ENCODE results near the gene TWIST2.

The TWIST2 gene

GRCh38 chr2:238866656-238867277 is 18.9 kb downstream of the TWIST2 start:
- H3K4me3 ChIP-seq (ENCODE audit: low read depth in 1 of 2, low read length in 2 of 2): no peak overlapping the region
- H3K4me1 ChIP-seq (ENCODE audit: control insufficient read depth in 1 of 2, insufficient read depth in 2 of 2, low read length in 2 of 2): peaks cover 17 to 44% of the 10 kb centered on the region in 2 donors
- no peaks in the 10 kb centered on the region for H3K36me3 ChIP-seq (ENCODE audit: control insufficient read depth in 1 of 2, insufficient read depth in 2 of 2, low read length in 2 of 2)
- no peaks in the 10 kb centered on the region for H3K9me3 ChIP-seq (ENCODE audit: control insufficient read depth in 1 of 2, low read length in 2 of 2)
- no peaks in the 10 kb centered on the region for H3K27me3 ChIP-seq (ENCODE audit: low read depth, low read length)
- H3K27ac ChIP-seq (ENCODE audit: low read length): no peak overlapping the region

- Histone ChIP-seq H3K27ac (ENCODE audit: low read length) (no peak overlapping the region), H3K27me3 (ENCODE audit: low read depth, low read length) (no peaks in the 10 kb centered on the region), H3K36me3 (ENCODE audit: control insufficient read depth in 1 of 2, insufficient read depth in 2 of 2, low read length in 2 of 2) (no peaks in the 10 kb centered on the region), H3K9me3 (ENCODE audit: control insufficient read depth in 1 of 2, low read length in 2 of 2) (no peaks in the 10 kb centered on the region), H3K4me3 (ENCODE audit: low read depth in 1 of 2, low read length in 2 of 2) (no peak overlapping the region), H3K4me1 (ENCODE audit: control insufficient read depth in 1 of 2, insufficient read depth in 2 of 2, low read length in 2 of 2) (peaks cover 17 to 44% of the 10 kb centered on the region in 2 donors)
These were observed 20.2 kb downstream of the TWIST2 start for GRCh38 chr2:238868067-238868524.

DNA sequence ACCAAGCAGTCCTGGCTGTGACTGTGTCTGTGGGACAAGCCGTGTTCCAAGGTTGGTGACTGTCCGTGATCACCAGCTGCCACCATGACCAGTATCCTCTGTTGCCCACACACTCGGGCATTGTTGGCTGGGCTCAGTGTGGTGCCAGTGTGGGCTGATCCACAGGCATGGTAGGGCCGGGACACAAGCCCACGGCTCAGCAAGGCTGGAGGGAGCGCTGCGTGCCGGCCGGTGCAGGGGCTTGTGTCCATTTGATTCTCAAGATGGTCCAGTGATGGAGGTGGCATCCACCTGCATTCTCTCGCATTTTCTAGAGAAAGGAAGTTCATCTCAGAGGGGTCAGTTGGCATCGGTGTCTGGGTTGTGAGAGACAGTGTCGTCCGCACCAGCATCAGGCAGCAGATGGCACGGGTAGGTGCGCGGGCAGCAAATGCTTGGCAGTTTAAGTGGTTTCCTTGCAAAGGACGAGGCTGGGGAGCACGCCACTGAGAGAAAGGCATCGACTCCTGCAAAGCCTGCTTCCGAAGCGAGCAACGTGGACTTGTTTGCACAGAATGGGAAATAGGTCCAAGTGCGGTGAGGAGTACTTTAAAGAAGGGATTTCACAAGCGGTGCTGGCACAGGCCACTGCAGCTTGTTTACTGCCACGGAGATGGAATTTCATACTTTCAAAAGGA is 20.9 kb downstream of the TWIST2 start:
- Histone ChIP-seq H3K36me3 (ENCODE audit: control insufficient read depth in 1 of 2, insufficient read depth in 2 of 2, low read length in 2 of 2) (no peaks in the 10 kb centered on the region), H3K9me3 (ENCODE audit: control insufficient read depth in 1 of 2, low read length in 2 of 2) (no peaks in the 10 kb centered on the region), H3K27me3 (ENCODE audit: low read depth, low read length) (no peaks in the 10 kb centered on the region), H3K4me1 (ENCODE audit: control insufficient read depth in 1 of 2, insufficient read depth in 2 of 2, low read length in 2 of 2) (peaks cover 15 to 42% of the 10 kb centered on the region in 2 donors), H3K27ac (ENCODE audit: low read length) (no peak overlapping the region), H3K4me3 (ENCODE audit: low read depth in 1 of 2, low read length in 2 of 2) (no peak overlapping the region)

- Histone ChIP-seq H3K36me3 (ENCODE audit: control insufficient read depth in 1 of 2, insufficient read depth in 2 of 2, low read length in 2 of 2) (no peaks in the 10 kb centered on the region), H3K4me3 (ENCODE audit: low read depth in 1 of 2, low read length in 2 of 2) (no peak overlapping the region), H3K9me3 (ENCODE audit: control insufficient read depth in 1 of 2, low read length in 2 of 2) (no peaks in the 10 kb centered on the region), H3K4me1 (ENCODE audit: control insufficient read depth in 1 of 2, insufficient read depth in 2 of 2, low read length in 2 of 2) (peaks cover 12 to 34% of the 10 kb centered on the region in 2 donors), H3K27me3 (ENCODE audit: low read depth, low read length) (no peaks in the 10 kb centered on the region), H3K27ac (ENCODE audit: low read length) (no peak overlapping the region)
These were observed 21.6 kb downstream of the TWIST2 start for GRCh38 chr2:238869293-238870124.

DNA sequence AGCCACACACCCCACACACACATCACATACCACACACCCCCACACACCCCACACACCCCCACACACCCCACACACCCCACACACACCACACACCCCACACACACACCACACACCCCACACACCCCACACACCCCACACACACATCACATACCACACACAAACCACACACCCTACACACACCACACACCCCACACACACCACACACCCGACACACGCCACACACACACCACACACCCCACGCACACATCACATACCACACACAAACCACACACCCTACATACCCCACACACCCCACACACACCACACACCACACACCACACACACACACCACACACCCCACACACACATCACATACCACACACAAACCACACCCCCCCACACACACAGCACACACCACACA is 22.4 kb downstream of the TWIST2 start:
- Histone ChIP-seq H3K9me3 (ENCODE audit: control insufficient read depth in 1 of 2, low read length in 2 of 2) (no peaks in the 10 kb centered on the region), H3K27ac (ENCODE audit: low read length) (no peak overlapping the region), H3K4me3 (ENCODE audit: low read depth in 1 of 2, low read length in 2 of 2) (no peak overlapping the region), H3K36me3 (ENCODE audit: control insufficient read depth in 1 of 2, insufficient read depth in 2 of 2, low read length in 2 of 2) (no peaks in the 10 kb centered on the region), H3K4me1 (ENCODE audit: control insufficient read depth in 1 of 2, insufficient read depth in 2 of 2, low read length in 2 of 2) (peaks cover 5 to 26% of the 10 kb centered on the region in 2 donors), H3K27me3 (ENCODE audit: low read depth, low read length) (no peaks in the 10 kb centered on the region)

DNA sequence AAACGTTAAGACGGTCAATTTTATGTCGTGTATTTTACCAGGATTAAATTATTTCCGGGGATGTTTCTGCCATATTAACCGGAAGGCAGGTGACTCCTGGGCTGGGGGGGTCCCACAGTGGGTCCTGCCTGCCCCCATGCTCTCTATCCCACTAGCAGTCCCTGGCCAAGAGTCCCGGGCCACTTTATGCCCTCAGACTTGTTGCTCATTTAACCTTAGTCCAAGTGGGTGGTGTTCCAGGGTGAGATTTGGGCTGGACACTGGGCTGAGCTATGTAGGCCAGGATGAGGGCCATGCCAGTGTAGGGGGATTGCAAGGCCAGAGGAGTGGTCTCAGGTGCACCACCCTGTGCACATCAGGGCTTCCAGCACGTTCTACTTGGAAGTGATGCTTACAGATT is 24.1 kb downstream of the TWIST2 start:
- peaks cover 3 to 29% of the 10 kb centered on the region in 2 donors for H3K4me1 ChIP-seq (ENCODE audit: control insufficient read depth in 1 of 2, insufficient read depth in 2 of 2, low read length in 2 of 2)

DNA sequence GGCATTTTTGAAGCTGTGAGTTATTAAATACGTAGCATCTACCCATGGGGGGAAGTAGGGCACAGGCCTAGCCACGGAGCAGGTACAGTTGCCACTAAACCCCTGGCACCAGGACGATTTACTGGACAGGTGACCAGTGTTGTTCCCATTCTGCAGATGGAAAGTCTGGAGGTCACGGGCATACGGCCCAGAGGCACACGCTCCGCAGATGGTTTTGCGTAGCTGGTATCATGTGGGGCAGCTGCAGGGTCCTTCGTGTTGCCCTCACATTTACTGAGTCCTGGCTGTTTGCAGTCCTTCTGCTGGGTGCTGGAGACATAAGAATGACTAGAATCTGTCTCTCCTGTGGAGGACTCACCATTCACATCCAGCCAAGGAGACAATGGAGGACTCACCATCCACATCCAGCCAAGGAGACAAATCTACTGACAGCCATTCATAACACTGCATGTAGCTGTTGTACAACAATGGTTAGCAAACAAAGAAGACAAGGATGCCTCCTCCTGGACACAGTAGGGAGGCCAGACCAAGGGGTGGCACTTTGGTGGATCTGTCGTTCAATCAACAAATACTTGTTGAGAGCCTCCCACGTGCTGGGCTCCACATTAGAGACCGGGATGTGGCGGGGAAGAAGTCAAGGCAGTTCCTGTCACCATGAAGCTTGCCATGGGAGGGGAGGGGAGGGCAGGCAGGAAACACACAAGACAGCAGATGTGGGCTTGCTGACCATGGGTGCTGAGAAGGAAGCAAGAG is 24.9 kb downstream of the TWIST2 start:
- no peak overlapping the region for H3K27ac ChIP-seq (ENCODE audit: low read length)
- no peaks in the 10 kb centered on the region for H3K9me3 ChIP-seq (ENCODE audit: control insufficient read depth in 1 of 2, low read length in 2 of 2)
- no peak overlapping the region for H3K4me3 ChIP-seq (ENCODE audit: low read depth in 1 of 2, low read length in 2 of 2)
- H3K36me3 ChIP-seq (ENCODE audit: control insufficient read depth in 1 of 2, insufficient read depth in 2 of 2, low read length in 2 of 2): no peaks in the 10 kb centered on the region
- no peaks in the 10 kb centered on the region for H3K27me3 ChIP-seq (ENCODE audit: low read depth, low read length)
- peaks cover under 1 to 21% of the 10 kb centered on the region in 2 donors for H3K4me1 ChIP-seq (ENCODE audit: control insufficient read depth in 1 of 2, insufficient read depth in 2 of 2, low read length in 2 of 2)

More for the DNA sequence above, 24.1 kb downstream of the TWIST2 start:
- H3K36me3 ChIP-seq (ENCODE audit: control insufficient read depth in 1 of 2, insufficient read depth in 2 of 2, low read length in 2 of 2): no peaks in the 10 kb centered on the region
- H3K4me3 ChIP-seq (ENCODE audit: low read depth in 1 of 2, low read length in 2 of 2): no peak overlapping the region
- H3K27me3 ChIP-seq (ENCODE audit: low read depth, low read length): no peaks in the 10 kb centered on the region
- no peaks in the 10 kb centered on the region for H3K9me3 ChIP-seq (ENCODE audit: control insufficient read depth in 1 of 2, low read length in 2 of 2)
- no peak overlapping the region for H3K27ac ChIP-seq (ENCODE audit: low read length)

GRCh38 chr2:238873381-238873801 is 25.5 kb downstream of the TWIST2 start:
- Histone ChIP-seq H3K36me3 (ENCODE audit: control insufficient read depth in 1 of 2, insufficient read depth in 2 of 2, low read length in 2 of 2) (no peaks in the 10 kb centered on the region), H3K27me3 (ENCODE audit: low read depth, low read length) (no peaks in the 10 kb centered on the region), H3K4me1 (ENCODE audit: control insufficient read depth in 1 of 2, insufficient read depth in 2 of 2, low read length in 2 of 2) (peaks cover 0 to 15% of the 10 kb centered on the region in 2 donors), H3K27ac (ENCODE audit: low read length) (no peak overlapping the region), H3K4me3 (ENCODE audit: low read depth in 1 of 2, low read length in 2 of 2) (no peak overlapping the region), H3K9me3 (ENCODE audit: control insufficient read depth in 1 of 2, low read length in 2 of 2) (no peaks in the 10 kb centered on the region)

DNA sequence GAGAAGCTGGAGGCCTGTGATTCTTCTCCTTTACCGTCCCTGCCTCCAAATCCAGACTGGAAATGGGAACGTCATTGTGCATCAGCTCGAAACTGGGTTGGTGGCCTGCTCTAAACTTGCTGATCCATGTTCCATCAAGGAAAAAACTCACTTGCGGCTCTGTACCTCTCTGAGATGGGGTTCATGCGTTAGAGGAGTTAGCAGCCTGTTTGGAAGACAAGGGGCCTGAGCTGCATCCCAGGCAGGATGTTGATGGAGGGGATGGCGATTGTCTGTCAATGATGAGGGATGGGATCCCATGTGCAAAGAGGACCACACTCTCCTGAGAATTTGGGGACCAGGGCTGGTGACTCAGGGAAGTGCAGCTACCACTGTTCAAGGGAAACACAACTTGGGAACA is 26.0 kb downstream of the TWIST2 start:
- Histone ChIP-seq H3K27me3 (ENCODE audit: low read depth, low read length) (no peaks in the 10 kb centered on the region), H3K4me1 (ENCODE audit: control insufficient read depth in 1 of 2, insufficient read depth in 2 of 2, low read length in 2 of 2) (peaks cover 0 to 11% of the 10 kb centered on the region in 2 donors), H3K27ac (ENCODE audit: low read length) (no peak overlapping the region), H3K36me3 (ENCODE audit: control insufficient read depth in 1 of 2, insufficient read depth in 2 of 2, low read length in 2 of 2) (no peaks in the 10 kb centered on the region), H3K9me3 (ENCODE audit: control insufficient read depth in 1 of 2, low read length in 2 of 2) (no peaks in the 10 kb centered on the region), H3K4me3 (ENCODE audit: low read depth in 1 of 2, low read length in 2 of 2) (no peak overlapping the region)

DNA sequence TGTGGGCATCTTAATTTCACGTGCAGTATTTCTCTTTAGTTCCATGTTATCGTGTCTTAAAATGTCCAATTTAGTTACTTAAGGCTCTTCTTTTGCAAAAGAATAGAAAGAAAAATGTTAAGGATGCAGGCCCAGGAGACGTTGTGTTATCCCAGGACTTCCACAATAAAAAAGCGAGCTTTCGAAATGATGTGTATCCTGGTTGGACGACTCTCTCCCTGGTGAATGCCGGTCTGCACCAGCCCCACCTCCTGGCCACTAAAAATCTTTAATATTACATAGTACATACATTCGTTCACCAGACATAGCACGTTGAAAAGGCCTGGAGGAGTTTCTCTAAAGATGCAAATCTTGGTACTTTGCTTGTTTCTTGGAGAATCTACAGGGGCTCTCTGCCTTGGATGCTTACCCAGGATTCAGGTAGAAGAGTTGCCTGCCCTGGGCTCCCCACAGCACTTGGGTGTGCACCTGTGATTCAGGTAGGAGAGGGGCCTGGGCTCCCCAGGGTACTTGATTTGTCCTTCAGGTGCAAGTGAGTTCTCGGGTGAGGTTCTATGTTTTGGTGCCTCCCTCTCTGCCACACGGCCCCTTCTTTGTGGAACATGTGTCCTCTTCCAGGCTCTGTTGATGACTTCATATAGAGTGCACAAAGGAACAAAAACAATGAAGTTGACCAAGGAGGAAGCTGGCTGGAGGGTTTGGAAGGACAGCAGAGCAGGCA is 26.6 kb downstream of the TWIST2 start:
- H3K27me3 ChIP-seq (ENCODE audit: low read depth, low read length): no peaks in the 10 kb centered on the region
- H3K4me3 ChIP-seq (ENCODE audit: low read depth in 1 of 2, low read length in 2 of 2): no peak overlapping the region
- peaks cover 0 to 9% of the 10 kb centered on the region in 2 donors for H3K4me1 ChIP-seq (ENCODE audit: control insufficient read depth in 1 of 2, insufficient read depth in 2 of 2, low read length in 2 of 2)
- H3K27ac ChIP-seq (ENCODE audit: low read length): no peak overlapping the region
- H3K36me3 ChIP-seq (ENCODE audit: control insufficient read depth in 1 of 2, insufficient read depth in 2 of 2, low read length in 2 of 2): no peaks in the 10 kb centered on the region
- no peaks in the 10 kb centered on the region for H3K9me3 ChIP-seq (ENCODE audit: control insufficient read depth in 1 of 2, low read length in 2 of 2)
